GM11168 (cell line): ENCODE results near the gene DEPP1.
"Not testable (repeated sequence)": the region's sequence is repeated elsewhere in the genome, so short reads cannot be mapped to it uniquely, and the experiment has no call there.

Experiments
- in situ Hi-C: fragments of 300-500 bp; cut with MboI; formaldehyde crosslinking; loops from one replicate; pipeline ENCODE4 v1.12.0; 2022; ENCODE audit warnings: low sequenced_read_pairs; ENCODE audit not compliant: unreplicated experiment

The DEPP1 gene, protein sequence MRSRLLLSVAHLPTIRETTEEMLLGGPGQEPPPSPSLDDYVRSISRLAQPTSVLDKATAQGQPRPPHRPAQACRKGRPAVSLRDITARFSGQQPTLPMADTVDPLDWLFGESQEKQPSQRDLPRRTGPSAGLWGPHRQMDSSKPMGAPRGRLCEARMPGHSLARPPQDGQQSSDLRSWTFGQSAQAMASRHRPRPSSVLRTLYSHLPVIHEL

GRCh38 chr10:44978570-44979280 lies at the start of gene DEPP1:
Gene DEPP1 (minus strand): TSS chr10:44978809. CDS start chr10:44978030, 779 bp downstream.
- in situ Hi-C loops = loop anchor here (5.0 kb wide), 1 partner anchor 46 kb away; no protein-coding TSS in a partner anchor

- in situ Hi-C loops = no loop called here
Observed at GRCh38 chr10:45023426-45023825, 44.8 kb upstream of the DEPP1 start.

GRCh38 chr10:45015590-45015989 lies 37.0 kb upstream of the DEPP1 start:
- in situ Hi-C loops = no loop called here

GRCh38 chr10:45014557-45014956 lies 35.9 kb upstream of the DEPP1 start:
- in situ Hi-C loops = not testable (repeated sequence)

GRCh38 chr10:45008524-45009161 lies 30.0 kb upstream of the DEPP1 start:
- in situ Hi-C loops = no loop called here

DNA sequence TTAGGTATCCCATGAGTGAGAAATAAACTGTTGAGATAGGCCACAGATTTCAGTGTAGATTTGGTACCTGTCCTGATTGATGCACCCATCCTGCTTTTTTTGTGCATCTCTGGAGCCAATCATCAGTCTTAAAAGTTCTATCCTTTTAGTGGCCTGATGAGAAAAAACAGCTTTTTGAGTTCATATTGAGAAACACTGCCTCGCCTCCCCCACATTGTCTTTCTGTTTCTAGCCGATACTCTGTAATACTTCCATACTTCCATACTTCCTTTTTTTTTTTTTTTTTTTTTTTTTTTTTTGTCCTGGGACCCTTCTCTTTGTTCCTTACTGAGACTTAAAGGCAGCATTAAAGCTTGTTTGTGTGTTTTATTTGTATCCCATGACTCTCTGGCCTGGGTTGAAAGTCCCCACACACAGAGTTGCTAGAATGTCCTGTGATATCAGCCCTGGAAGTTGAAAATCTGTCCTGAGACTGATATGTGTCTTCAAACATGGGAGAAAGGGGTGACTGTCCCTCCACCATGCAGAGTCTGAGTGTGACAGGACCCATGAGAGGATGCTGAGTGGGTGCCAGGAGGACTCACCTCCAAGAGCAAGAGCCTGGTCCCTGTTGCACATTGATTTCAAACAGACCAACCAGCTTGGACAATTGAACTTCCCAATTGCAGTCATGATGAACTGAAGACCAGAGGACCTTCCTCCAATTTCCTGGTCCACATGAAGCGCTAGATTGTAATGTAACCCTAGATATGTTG lies 27.8 kb upstream of the DEPP1 start:
- in situ Hi-C loops = no loop called here

DNA sequence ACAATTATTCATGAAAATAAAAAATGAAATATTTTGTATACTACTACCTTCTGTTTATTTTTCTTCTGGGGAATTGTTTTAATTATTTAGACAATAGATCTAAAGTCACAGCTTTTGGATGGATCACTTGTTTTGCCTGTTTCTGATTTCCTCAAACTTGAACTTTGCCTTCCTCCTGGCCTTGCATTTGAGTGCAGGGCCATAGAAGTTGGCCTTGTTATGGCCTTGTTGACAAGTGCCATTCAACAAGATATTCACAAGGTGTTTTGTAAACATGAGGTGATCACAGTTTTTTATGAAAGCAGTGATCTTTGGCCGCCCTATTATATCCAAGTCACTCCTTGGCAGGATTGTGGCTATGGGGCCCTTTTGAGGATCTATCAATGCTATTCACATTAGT lies 26.7 kb upstream of the DEPP1 start:
- in situ Hi-C loops = no loop called here

DNA sequence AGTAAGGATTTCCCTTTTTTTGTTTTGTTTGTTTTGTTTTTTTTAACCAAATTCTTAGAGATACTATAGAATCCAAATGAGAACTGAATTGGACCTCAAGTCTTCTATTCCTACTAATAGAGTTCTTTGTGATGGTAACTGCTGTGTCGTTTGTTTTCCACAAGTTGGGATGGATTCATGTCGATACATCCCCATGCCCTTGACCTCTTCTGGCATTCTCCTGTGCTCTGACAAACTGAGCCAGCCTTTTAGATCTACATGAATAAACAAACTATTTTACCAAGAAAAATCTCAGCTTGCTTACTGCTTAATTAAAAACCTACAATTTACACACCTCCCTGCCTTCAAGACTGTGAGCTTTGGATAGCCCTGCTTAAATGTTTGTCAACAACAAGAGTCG lies 26.1 kb upstream of the DEPP1 start:
- in situ Hi-C loops = no loop called here

- in situ Hi-C loops = no loop called here
Observed at GRCh38 chr10:45003432-45004000, 24.9 kb upstream of the DEPP1 start.

DNA sequence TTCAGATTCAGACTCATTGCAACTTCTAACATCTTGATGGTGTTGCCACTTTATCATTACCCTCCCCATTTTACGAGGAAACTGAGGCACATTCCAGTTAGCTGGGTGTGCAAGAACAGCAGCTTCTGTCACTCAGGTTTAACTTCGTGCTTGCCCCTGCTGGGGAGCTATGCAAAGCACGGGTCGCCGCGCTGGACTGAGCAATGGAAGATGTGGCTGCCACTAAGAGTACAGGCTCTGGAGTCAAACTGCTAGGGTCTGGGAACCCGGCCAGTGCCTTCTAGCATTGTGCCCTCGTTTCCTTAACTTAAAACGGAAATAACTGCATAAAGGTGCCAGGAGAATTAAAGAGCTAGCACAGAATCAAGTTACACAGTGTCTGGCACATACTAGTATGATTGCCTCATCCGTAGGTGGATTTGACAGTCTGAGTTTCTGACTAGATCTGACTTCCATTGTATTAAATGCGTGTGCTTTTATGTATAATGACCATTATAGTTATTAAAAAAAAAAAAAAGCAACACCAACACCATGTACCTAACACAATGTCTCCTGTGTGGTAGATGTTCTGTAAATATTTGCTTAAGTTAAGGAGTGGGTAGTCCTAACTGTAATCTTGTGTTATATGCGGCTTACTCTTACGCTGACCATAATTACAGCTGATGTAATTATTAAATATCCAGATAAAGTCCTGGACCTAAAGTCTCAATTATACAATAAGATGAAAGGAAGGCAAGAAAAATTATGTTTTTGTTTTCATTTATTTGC lies 23.0 kb upstream of the DEPP1 start:
- in situ Hi-C loops = no loop called here

GRCh38 chr10:45000752-45001380 lies 22.3 kb upstream of the DEPP1 start, which contains the start of gene ZNF22:
Gene ZNF22 (plus strand): TSS chr10:45000923. CDS start chr10:45003369, 2,446 bp downstream.
- in situ Hi-C loops = no loop called here

DNA sequence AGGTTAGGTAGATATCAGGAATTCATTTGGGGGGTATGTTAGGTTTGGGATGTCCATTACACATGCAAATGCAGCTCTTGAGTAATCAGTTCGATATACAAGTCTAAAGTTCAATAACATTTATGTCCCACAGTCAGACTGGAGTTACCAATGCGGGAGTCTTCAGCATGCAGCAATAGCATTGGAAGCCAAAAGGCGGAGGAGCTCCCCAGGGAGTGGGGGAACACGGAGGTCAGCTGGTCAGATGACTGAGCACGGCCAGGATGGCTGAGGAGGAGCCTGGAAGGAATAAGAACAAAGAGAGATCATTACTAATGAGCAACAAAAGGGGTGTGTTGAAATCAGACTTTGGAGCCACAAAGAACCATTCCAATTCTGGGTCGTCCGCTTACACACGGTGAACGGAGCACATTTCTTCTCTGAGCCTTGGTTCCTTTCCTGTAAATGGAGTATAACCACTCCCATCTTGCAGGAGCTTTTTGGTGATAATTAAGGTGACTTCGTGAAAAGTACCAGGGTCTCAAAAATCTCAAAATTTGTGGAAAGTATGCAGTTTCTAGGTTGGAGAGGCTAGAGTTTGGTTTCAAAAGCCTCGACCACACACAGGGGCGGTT lies 21.6 kb upstream of the DEPP1 start:
- in situ Hi-C loops = no loop called here

- in situ Hi-C loops = no loop called here
Observed at GRCh38 chr10:44998146-44998631, 19.6 kb upstream of the DEPP1 start.

- in situ Hi-C loops = no loop called here
Observed at GRCh38 chr10:44997105-44997748, 18.6 kb upstream of the DEPP1 start.

GRCh38 chr10:44995914-44996669 lies 17.5 kb upstream of the DEPP1 start:
- in situ Hi-C loops = no loop called here

DNA sequence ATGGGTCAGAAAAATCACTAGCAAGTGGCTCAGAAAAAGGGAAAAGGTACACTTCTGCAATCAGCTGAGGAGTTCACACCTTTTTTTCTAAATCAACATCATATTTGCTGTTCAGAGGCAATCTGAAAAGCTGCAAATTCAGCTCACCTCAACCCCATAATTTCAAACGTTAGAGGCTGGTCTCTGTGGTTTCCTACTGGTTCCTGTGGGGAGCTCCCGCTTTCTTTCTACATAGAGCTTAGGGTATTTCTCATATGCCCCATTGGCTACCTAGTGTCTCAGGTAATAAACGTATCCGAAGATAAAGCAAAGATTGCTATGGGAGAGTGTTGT lies 16.9 kb upstream of the DEPP1 start:
- in situ Hi-C loops = no loop called here

- in situ Hi-C loops = no loop called here
Observed at GRCh38 chr10:44994752-44995530, 16.3 kb upstream of the DEPP1 start.
